GM21786 (cell line): ENCODE data around the gene SEC16B.

ENCODE experiments used
- ATAC-seq: cut with Tn5 transposase; IDR thresholded peaks from one replicate; pipeline ENCODE4 v1.9.1; 2021; ENCODE audit not compliant: unreplicated experiment

Gene SEC16B

DNA sequence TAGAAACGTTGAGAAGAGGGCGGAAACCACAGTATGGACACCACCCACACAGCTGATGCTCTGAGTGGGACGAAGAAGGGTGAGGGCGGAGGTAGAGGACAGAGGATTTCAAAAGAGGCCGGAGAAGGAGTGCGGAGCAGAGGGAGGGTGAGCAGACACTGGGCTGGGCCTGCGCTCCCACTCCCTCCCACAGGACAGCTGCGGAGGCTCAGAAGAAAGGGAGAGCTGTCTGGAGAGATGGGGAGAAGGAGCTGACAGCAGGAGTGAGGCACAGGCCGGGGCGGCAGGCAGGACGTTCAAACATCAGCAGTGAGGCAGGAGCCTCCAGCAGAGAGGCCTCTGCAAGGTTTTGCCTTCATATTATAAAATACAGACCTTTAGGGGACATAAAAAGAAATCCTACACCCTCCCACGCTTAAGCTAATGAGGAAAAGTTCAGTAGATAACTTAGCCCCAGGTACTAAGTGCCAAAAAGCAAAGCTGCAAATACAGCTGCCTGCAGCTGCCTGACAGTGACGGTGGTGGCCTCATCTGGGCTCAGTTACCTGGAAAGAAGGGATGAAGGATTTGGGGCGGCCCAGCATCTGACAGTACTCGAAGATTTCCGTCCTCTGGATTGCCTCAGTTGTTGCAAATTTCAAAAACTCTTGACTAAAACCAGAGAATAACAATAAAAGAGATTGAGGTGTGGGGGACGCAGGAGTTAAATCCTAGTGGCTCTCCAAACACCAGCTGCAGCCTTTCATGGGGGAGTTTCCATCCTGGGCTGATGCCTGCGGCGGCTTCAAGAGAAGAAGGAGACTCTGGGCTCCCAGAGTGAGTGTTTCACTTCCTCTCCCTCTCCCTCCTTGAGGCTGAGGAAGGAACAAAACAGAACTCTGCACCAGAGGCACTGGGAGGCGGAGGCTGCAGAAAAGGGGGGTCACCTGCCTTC, 25.6 kb downstream of the SEC16B start:
- no peak for ATAC-seq

DNA sequence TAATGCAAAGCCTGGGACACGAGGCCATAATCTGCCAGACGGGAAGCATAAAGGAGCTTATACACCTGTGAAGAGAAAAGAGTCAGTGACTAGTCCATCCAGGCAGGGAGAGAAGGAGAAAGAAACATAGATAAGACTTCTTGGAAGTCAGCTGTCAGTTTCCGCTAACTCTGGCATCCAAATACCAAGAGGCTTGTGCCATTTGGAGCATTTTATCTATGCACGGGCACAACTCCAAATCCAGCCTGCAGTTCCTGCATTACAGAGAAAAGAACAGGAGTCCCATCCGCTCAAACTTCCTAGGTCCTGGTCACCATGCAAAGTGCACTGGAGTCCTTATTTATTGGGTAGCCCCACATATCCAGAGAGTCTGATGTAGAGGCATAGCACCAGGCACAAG, 27.9 kb downstream of the SEC16B start:
- ATAC-seq: no peak

DNA sequence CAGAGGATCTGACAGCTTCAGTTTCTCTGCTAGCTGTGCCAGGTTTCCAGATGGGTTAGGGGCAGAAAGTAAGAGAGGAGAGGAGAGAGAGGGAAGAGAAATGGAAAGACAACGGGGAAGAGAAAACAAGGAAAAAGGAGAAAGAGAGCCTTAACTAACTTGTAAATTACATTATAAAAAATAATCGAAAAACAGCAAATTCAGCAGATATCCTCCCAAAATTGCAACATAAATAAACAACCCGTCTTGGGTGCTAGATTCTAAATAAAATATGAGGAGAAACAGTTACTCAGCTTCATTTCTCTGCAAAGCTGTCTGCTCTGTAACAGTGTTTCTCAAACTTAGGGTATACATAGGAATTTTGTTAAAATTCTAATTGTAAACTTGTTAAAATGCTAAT, 29.2 kb downstream of the SEC16B start:
- no peak for ATAC-seq

DNA sequence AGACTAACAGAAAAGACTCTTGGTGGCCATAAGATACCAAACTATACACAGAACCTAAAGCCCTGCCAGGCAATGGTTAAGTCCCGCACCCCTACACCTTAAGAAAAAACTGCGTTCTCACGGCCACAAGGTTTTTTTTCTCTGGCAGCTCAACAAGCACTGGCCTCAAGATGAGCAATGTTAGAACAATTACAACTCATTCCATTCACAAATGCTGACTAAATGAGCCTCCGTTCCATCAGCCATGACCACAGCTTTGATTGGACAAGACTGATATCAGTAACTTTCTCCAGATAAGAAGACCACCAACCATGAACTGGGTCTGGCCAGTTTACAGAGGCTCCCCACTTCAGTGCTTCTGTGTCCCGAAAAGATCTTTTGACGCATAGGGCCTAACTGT, 31.9 kb downstream of the SEC16B start:
- ATAC-seq: no peak

DNA sequence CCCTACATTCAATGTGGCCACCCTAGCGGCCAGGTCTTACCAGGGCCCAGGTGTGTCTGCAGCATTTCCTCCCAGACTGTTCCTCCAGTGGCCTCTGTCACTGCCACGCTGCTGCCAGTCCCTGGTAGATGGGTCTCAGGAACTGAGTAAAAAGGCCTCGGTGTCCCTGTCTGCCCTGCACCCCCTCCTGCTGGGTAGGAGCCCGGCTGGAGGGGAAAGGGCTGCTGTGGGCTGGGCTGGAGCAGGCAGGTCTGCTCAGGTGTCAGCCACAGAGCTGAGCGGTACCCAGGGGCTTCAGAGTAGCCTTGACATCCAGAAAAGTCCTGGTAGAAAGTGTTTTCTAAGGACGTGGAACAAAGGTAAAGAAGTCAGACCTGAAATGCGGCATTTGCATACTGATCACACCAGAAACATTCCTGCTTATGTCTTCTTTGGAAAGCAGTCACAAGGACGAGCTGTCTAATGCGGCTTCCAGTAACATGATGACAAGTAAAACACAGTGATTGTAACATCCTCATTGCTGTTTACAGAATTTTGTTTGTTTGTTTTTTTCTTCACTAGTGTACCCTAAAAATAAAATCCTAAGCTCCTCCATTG, 32.6 kb downstream of the SEC16B start:
- no peak for ATAC-seq

DNA sequence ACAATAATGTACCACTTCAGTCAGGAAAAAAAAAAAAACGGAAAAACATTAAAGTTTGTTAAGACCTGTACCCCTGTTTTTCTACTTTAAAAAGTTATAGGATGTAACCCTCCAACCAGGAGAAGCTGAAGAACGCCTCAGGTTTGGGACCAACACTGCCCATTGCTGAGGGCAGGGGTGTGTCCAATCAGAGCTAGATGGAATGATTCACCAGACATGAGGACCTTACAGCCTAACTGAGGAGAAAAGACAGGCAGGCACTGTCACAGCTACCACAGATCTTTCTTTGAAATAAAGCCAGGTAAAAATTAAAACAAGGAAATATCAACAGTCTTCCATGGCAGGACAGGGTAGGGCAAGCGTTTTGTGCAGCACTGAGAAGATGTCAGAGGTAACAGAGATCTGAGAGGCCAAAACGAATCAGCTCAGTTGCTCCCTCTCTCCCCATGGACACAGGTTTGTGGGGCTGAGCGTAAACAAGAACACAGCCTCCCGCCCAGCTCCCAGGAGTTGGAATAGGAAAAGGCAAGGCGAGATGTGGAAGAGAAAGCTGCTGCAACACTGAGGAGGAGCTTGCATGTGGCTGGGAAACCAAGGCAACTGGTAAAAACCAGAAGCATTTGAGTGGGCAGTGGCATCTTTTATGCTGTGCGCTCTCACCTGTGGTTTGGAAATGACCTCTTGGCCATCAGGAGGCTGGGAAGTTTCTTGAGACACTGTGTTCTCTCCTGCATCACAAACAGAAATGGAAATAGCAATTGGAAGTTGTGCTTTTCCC, 34.0 kb downstream of the SEC16B start:
- ATAC-seq: no peak

DNA sequence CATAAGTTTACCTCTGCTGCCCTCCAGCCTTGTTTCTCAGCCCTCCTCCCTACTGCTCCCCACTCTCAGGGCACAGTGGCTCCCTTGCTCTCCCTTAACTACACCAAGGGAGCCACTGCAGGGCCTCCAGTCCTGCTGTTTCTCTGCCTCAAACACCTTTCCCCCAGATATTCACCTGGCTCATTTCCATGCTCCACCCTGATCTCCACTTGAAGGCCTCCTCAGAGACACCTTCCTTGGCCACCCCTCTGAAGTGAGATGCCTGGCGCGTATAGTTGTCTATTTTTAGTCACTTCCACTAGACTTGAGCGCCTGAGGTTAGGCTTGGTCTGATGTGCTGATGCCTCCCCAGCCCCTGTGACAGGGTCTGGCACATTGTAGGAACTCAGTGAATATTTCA, 34.9 kb downstream of the SEC16B start:
- no peak for ATAC-seq

DNA sequence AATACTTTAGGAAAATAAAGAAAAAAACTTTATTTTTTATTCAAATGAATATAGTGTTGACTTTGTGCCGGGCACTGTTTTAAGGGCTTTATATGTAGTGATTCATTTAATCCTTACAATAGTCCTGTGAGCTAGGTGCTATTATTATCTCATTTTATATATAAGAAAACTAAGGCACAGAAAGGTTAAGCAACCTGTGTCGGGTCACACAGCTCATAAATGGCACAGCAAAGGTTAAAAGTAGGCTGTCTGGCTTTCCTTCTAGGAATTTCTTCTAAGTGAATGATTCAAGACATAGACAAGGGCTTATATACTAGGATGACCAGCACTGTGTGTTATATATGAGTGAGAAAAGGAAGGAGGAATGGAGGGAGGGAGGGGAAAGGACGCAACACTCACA, 35.4 kb downstream of the SEC16B start:
- ATAC-seq: no peak

DNA sequence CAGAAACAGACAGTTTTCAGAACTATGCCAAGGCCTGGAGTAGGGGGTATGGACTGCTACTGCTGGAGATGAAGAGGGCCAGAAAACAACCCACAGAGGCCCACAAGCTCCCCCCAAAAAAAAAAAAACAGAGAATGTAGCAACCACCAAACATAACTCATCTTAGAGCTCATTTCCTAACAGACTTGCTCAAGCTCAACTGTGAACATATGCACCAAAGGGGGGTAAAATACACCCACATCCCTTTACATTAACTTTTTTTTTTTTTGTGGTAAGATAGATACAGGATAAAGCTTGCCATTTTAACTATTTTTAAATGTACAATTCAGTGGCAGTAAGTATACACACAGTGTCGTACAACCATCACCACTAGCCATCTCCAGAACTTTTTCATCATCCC, 36.0 kb downstream of the SEC16B start:
- no peak for ATAC-seq

DNA sequence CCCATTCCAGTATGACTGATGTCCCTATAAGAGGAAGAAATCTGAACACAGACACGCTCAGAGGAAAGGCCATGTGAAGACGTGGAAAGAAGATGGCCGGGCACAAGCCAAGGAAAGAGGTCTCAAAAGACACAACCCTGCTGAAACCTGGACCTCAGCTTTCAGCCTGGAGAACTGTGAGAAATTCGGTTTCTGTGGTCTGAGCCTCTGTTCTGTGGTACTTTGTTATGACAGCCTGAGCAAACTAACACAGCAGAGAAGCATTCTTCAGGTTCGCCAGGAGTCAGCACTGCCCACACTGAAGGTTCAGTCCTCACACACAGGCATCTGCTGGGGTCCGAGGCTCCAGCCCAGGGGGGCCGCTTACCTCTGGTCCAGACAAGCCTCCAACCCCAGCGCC, 37.7 kb downstream of the SEC16B start:
- ATAC-seq: no peak

DNA sequence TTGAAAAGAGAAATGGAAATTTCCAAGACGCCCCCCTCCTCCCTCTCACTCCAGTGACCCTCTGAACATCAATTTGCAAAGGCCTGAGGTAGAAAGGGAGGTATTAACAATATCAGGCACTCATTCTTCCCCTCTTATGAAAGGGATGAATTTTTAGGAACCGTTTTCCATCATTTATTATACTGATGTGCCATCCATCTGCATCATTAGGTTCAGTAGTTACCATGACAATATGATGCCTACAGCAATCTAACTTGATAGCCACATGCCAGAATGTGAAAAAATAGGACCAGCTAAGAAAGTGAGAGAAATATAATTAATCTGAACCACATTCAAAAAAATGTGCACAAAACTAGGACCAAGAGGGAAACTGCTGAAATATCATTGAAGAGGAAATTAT, 40.9 kb downstream of the SEC16B start:
- ATAC-seq: no peak

DNA sequence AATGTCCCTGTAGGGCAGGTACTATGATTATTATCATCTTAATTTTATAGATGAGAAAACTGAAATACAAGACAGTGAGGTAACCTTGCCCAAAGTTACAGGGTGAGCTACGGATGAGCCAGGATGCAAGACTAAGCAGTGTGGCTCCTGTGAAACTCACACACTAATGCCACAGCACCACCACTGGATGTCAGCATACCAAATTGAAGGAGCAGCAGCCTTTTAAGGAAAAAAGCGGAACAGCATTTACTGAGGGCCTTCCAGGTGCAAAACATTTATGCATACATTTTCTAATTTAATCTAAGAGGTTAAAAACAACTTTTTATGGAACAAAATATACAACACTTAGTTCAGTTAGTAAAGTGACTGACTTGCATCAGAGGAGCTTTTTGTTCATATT, 41.7 kb downstream of the SEC16B start:
- no peak for ATAC-seq

DNA sequence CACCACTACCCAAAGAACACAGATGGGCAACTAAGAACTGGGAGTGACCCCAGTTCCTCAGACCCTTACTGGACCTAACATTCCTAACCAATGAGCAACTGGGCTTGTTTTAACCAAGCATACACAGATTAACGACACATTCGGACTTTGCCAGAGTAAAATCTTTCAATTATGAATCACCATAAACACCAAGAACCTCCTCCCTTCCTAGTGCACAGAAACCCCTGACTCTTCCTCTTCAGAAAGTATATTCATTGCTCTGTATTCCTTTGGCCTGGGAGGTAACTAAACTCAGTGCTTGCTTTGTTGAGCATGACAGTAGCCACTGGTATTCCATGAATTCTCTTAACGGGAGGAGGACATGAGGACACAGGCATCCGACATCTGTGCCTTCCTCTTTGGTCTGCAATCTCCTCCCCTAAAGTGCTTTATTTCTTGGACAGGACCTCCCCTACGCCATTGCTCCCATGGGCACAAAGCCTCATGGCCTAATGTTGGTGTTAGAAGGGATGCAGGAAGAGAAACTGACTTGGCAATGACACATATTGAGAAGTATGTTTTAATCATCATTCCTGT, 42.7 kb downstream of the SEC16B start:
- ATAC-seq: no peak

DNA sequence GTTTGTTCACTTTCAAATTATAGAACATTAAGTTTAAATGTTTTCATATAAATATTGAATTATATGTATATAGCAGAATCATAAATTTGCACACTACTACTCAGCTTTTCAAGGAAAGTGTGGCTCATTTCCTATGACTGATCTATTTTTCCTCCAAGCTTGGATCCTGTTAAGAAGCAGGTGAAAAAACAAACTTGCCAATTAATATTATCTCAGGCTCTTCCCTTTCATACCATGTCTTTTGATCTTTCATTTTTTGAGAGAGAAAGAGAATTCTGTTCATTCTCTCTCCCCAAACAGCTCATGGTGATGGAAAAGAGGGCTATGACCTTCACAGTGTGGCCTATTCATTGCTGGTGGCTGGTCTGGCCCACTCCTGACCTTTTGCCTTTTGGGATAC, 43.7 kb downstream of the SEC16B start:
- no peak for ATAC-seq

DNA sequence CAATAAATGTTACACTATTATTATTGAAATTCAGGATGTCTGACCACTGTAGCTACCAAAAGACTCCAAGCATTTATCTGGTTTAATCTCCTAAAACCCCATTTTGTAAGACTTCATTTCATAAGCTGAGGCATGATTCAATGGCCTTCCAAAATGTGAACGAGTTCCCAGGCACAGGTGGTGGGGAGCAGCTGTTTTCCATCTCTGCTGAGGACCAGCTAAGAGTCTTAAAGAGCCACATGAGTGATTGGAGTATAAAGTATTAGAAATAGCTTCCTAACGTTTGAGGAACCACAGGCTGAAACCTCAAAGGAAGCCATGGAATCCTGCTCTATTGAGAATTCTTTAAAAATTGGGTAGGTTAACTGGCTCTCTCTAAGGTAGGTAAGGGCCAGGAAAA, 44.9 kb downstream of the SEC16B start:
- ATAC-seq: no peak

DNA sequence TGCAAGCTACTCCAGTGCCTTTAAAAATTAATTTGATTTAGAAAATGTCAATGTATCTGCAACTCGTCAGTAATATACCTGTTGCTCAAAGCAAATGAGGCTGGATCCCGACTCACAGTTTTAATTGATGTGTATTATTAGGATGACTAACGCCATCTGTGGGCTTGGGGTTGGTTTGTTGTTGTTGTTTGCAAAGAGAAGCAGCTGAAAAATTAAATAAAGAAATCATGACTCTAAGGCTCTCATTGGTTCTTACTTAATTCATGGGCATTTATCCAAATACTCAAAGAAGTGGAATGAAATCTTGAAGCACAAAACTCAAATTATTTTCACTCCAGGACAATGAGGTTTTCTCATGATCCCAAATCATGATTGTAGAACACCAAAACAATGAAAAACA, 46.4 kb downstream of the SEC16B start:
- ATAC-seq: no peak

DNA sequence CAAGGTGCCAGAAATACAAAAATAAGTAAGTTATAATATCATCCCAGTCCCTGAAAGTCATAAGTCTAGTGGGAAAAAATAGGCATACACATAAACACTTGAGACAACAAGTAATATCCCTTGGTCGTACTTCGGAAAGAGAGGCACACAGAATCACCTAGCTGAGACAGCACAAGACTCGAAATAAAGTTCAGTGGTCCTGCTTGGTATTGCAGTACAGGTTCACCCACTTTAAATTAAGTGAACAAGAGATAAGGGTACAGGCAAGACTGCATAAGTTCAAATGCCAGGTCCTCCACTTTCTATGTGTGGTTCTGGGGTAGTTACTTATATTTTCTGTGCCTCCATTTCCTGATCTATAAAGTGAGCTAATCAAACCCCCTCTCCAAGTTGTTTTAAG, 47.6 kb downstream of the SEC16B start:
- ATAC-seq: no peak

DNA sequence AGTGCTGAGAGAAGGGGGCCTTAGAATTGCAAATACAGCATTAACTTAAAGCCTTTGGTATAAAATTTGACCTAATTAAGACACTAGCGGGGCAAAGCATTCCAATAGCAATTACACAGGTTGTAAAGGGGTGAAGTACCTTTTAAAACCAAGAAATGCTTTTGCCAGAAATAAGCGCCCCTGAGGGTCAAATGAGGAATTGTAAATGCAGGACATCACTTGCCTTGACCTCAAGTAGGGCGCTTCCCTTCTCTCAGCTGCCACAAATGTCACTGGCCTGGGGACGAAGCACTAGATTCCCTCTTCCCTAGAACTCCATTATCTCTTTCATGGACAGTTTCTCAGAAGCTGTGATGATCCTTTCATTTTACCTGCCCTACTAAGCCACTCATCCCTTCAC, 48.3 kb downstream of the SEC16B start:
- no peak for ATAC-seq

DNA sequence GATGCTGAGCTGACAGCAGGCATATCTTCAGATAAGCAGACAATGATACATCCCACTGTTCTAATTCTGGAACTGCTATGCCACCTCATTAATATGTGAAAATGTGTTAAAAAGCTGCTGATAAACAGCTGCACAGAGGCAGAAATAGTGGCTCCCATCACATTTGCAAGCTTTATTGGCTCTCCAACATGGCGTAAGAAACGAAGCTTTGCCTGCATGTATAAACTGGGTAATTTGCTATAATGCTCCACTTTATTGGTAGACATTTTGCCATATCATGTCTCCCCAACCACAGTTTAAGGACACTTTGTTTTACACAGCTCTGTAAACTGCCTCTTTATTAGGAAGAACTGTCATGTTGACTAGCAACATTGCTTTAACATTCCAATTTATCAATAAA, 49.8 kb downstream of the SEC16B start:
- no peak for ATAC-seq

DNA sequence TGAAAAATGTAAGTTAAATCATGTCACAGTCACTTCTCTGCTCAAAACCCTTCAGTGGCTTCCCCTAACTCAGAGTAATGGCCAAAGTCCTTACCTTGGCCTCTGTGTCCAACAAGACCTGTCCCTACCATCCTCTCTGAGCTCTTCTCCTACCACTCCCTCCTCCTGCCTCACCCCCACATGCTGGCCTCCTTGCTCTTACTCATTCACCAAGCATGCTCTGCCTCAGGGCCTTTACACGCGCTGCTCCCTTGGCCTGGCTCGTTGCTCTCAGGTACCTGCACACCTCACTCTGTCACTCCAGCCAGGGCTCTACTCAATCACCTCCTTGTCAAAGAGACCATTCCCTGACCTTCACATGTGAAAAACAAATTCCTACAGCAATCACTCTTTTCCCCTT, 54.2 kb downstream of the SEC16B start:
- ATAC-seq: no peak

DNA sequence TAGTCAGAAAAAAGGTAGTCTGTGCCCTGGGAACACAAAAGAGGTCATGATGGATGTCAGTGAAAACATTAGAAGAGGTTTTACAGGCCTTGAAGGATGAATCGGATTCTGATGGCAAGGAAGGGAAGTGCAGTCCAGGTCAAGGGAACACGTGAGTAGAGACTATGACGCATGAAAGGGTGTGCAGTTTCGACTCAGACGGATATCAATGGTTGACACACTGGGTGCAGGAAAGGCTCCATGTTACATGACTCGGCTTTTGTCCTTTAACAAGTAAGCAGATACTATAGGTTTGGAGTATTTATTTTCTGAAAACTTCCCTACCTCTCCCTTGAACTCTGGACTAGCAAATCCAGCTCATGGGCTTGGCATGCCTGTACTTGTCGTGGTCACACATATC, 55.3 kb downstream of the SEC16B start:
- no peak for ATAC-seq
